SK-MEL-5 (cell line): Measurements from ENCODE around the gene RBM19. TPM values are rescaled to one million over a fixed set of nuclear protein-coding genes. Genes with fewer than 3 reads are reported as not detected.

Experiments used
- DNase-seq: peaks from one replicate; pipeline ENCODE4 v3.0.0-alpha.2; 2016; ENCODE audit warnings: low read depth, low spot score
- in situ Hi-C: cut with HindIII; loops from 2 replicates; pipeline ENCODE4 v1.10.0; 2016; ENCODE audit warnings: low sequenced_read_pairs, high pct_unique_total_duplicates, low pct_unique_long_range_greater_than_20kb
- small RNA-seq, 2 experiments: library from RNA; depleted of rRNA; stranded (forward); fragments of <200 nt; gene quantifications; one replicate each; pipeline ENCODE3, GENCODE V24; 2014
- total RNA-seq: library from RNA; depleted of rRNA; stranded (reverse); fragments of >200 nt; shearing (Covaris generic); gene quantifications from 2 replicates; pipeline ENCODE4 v1.2.3, GENCODE V29; 2014

RBM19 gene
- total RNA-seq, 1 experiment from 2014 or later: 53.6 TPM

DNA sequence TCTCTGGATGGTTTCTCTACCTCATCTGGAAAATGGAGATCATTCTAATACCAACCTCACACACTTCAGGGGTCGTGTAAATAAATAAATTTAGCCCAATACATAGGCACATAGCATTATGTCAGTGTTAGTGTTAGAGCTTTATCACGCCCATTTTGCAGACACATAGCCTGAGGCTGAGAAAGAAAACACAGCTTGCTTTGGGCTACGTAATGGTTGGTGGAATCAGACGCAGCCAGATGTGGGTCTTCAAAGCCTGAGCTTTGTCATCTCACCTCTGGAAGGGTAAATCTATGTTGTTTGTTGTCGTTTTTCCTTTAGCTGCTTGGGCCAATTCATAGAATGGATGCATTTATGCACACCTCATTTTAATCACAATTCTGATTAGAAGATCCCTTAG lies 191.6 kb downstream of the RBM19 start:
- in situ Hi-C loops: no loop called here
- DNase-seq: no peak

DNA sequence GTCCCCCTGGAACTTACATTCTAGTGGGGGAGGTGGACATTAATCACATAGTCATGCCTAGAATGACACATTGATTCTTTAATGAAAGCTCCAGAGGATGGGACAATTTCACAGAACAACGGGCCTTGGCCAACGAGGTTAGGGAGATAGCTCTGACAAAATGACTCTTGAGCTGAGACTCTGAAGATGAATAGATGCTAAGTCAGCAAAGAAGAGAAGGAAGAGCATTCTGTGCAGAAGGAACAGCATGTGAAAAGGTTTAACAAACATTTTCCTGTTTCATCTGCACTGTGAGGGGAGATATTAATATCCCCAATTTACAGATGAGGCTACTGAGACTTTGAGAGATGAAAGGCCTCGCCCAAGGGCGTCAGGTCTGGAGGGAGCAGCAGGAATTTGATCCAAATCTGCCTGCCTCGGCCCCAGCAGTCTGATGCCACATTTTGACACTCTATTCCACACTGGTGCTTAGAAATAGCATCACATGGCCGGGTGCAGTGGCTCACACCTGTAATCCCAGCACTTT lies 193.6 kb downstream of the RBM19 start:
- in situ Hi-C loops: no loop called here
- no peak for DNase-seq

DNA sequence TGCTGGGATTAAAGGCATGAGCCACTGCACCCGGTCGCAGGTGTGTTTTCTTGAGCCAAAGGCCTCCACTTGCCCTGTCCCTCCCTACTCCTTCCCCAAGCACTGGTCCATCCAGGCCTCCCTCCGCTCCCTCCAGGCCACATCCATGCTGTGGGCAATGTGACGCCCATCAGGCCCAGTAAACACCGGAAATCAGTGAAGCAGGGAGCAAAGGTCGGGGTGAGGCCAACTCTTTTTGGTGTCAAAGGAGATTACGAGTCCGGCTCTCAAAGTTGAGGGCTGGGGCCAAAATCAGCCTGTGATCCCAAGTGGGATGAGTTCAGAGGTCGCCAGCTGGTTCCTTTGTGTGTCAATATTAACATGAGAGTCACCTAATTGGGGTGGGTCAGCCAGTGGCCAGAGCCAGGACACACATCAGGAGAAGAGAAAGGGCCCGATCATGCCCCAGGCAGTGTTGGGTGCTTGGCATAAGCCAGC lies 195.7 kb downstream of the RBM19 start:
- DNase-seq: no peak
- in situ Hi-C loops: no loop called here

DNA sequence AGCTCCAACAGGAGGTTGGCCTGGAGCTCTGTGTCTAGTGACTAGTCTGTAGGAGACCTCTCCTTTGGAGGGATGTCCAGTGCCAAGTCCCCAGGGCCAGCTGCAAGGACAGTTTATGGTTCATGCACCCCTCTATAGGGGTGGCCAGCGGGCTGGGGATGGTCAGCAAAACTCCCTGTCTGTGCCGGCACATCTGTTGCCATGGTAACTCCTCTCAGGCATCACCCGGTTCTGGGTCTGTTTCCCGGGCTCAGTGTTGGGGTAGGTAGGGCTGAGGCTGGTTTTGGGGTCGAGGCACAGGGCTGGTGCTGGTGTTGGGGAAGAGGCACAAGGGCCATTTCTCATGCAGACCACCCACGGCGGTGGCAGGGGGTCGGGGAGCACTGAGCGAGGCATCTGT lies 196.8 kb downstream of the RBM19 start:
- in situ Hi-C loops: no loop called here
- no peak for DNase-seq

DNA sequence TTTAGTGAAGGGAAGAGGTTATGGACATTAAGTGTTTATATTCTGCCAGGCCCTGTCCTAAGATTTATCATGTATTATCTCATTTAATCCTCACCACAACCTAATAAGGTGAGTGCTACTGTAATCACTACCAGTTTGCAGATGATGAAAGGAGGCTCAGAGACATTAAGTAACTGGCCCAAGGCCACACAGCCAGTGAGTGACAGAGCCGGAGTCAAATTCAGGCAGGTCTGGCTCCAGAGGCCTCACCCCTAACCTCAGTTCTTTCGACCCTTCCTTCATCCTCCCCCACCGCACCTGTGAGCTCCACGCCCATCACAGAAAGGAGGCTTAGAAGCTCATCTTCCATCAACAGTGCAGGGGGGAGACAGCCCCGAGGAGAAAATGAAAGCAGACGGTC lies 197.3 kb downstream of the RBM19 start:
- in situ Hi-C loops: no loop called here
- DNase-seq: no peak

DNA sequence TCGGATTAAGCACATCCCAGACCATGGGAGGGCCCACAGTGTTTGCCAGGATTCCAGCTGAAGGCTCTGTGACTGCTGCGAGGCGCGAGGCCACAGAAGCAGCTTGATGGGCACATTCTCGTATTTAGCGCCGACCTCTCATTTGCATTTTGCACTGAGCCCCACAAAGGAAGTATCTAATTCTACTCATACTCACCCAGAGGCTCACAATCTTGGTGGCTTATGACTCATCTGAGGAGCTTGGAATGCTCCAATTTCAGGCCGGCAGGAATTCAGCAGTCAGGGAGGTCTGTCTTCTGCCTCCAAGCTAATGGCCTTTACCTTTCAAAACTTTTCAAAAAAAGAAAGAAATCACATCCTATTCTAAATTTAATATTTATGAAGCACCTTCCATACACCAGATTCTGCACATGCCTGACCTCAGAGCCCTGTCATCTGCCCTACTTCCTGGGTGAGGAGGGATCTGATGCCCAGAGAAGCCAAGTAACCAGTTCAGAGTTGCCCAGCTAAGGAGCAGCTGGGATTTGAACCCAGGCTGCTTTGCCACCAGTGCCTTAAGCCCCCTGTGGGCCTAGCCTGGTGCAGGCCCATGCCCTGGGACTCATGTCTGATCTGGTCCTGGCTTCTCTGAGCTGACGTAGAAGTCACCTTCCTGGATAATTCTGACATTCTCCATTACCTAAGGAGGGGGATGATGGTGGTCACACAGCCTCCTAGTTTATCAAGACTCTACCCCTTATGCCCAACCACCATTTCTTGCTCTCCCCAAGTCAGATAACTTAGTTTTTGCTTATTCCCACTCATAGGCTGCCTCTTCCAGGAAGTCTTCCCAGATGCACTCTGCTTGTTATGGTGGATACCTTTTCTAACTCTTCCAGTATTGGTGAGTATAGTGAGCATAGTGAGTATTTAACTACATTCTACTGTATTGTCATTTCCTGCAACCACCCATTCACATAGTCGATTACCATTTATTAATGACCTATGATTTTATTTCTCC lies 198.9 kb downstream of the RBM19 start:
- in situ Hi-C loops: no loop called here
- peak; percentile 34 for DNase-seq

Small RNA genes lying within 50 kb of the gene (small RNA-seq; reads per million reads assigned to genes)
- 0 reads per million in 2 experiments for gene DYNLL1P4
